HepG2 (cell line): ENCODE measurements around the gene PFN1. TPM values are rescaled to one million over a fixed set of nuclear protein-coding genes. Genes with fewer than 3 reads are reported as not detected.
A peak's percentile ranks its signal among the peaks of the same experiment; 100 is the strongest.

Source experiments
- CBX1 ChIP-seq: IDR thresholded peaks from one replicate; pipeline ENCODE4 v1.6.1; 2016; ENCODE audit warnings: antibody characterized with exemption, low read depth
- EHMT2 ChIP-seq: fragments of 200-600 bp; sonication (generic); IDR thresholded peaks from 2 replicates; pipeline ENCODE4 v1.7.0; 2017; ENCODE audit warnings: antibody characterized with exemption, low read depth, low read length, borderline replicate concordance
- HNRNPH1 ChIP-seq: fragments of 200-400 bp; formaldehyde crosslinking; optimal IDR thresholded peaks from 2 replicates; pipeline ENCODE3; 2017; ENCODE audit warnings: mild to moderate bottlenecking, low read depth, low read length
- MXD4 ChIP-seq: IDR thresholded peaks from 2 replicates; pipeline ENCODE4 v1.6.1; 2016; ENCODE audit warnings: mild to moderate bottlenecking, missing biosample characterization, missing genetic modification reagents
- RFX5 ChIP-seq: IDR thresholded peaks from 2 replicates; pipeline ENCODE4 v1.6.1; 2011; ENCODE audit warnings: low read depth, low read length, improper control_type of control experiment
- SPEN ChIP-seq: sonication (generic); formaldehyde crosslinking; IDR thresholded peaks from 2 replicates; pipeline ENCODE4 v1.5.1; 2020; ENCODE audit warnings: low read depth, mild to moderate bottlenecking, missing genetic modification reagents
- TAF15 ChIP-seq: fragments of 200-400 bp; formaldehyde crosslinking; IDR thresholded peaks from one replicate; pipeline ENCODE4 v1.6.1; 2018; ENCODE audit warnings: mild to moderate bottlenecking, low read depth, low read length; ENCODE audit not compliant: poor library complexity, severe bottlenecking
- ZIK1 ChIP-seq: sonication (generic); formaldehyde crosslinking; IDR thresholded peaks from 2 replicates; pipeline ENCODE4 v1.5.0; 2020; ENCODE audit warnings: mild to moderate bottlenecking, low read depth, missing genetic modification reagents, borderline replicate concordance
- ZNF263 ChIP-seq: sonication (generic); formaldehyde crosslinking; IDR thresholded peaks from 2 replicates; pipeline ENCODE4 v1.4.0; 2020; ENCODE audit warnings: missing genetic modification reagents
- ZNF430 ChIP-seq: sonication (generic); formaldehyde crosslinking; IDR thresholded peaks from 2 replicates; pipeline ENCODE4 v1.9.0; 2021; ENCODE audit warnings: mild to moderate bottlenecking, missing genetic modification reagents
- ZNF44 ChIP-seq: sonication (generic); formaldehyde crosslinking; IDR thresholded peaks from 2 replicates; pipeline ENCODE4 v1.5.1; 2020; ENCODE audit warnings: mild to moderate bottlenecking, missing genetic modification reagents
- ZNF629 ChIP-seq: sonication (generic); formaldehyde crosslinking; conservative IDR thresholded peaks from 2 replicates; pipeline ENCODE4 v1.5.0; 2020; ENCODE audit warnings: missing genetic modification reagents
- ZNF724P ChIP-seq: sonication (generic); formaldehyde crosslinking; IDR thresholded peaks from 2 replicates; pipeline ENCODE4 v1.8.0; 2022; ENCODE audit warnings: missing genetic modification reagents, borderline replicate concordance
- ZNF788 ChIP-seq: sonication (generic); formaldehyde crosslinking; IDR thresholded peaks from 2 replicates; pipeline ENCODE4 v1.5.0; 2020; ENCODE audit warnings: mild to moderate bottlenecking, missing genetic modification reagents, borderline replicate concordance
- polyA plus RNA-seq, 8 experiments: library from polyadenylated mRNA; depleted of rRNA in 3 of 8; stranded (reverse) in 7 of 8; unstranded in 1 of 8; fragments of >200 nt; fragmentation: Illumina TruSeq in 4 of 8; extraction: Trizol in 4 of 8; gene quantifications; 2 replicates each; pipeline versions ENCODE4 v1.2.1 to v1.2.3, GENCODE V29; 2011 to 2016; ENCODE audit warnings: low read depth in 4 of 8, missing spikeins in 1 of 8, mixed read lengths in 1 of 8; ENCODE audit not compliant: insufficient read depth in 1 of 8
- total RNA-seq, 5 experiments: library from RNA; depleted of rRNA; stranded (reverse); fragments of >200 nt; fragmentation: Illumina TruSeq; extraction: Trizol; gene quantifications; 2 replicates each; pipeline ENCODE4 v1.2.3, GENCODE V29; 2016; ENCODE audit warnings: low read depth in 1 of 5
- TF ChIP-seq, protein P1 (sequence below): sonication (generic); formaldehyde crosslinking; IDR thresholded peaks from 2 replicates; pipeline ENCODE4 v1.4.0; 2020; ENCODE audit warnings: missing genetic modification reagents, borderline replicate concordance
- TF ChIP-seq, protein P2 (sequence below): sonication (generic); formaldehyde crosslinking; conservative IDR thresholded peaks from 2 replicates; pipeline ENCODE4 v1.4.0; 2020; ENCODE audit warnings: missing genetic modification reagents
- TF ChIP-seq, protein P3 (sequence below): sonication (generic); formaldehyde crosslinking; IDR thresholded peaks from 2 replicates; pipeline ENCODE4 v1.9.0; 2021; ENCODE audit warnings: mild to moderate bottlenecking, missing genetic modification reagents

Gene PFN1
- total and polyA plus RNA-seq, 2 of the 13 experiments (the other 11 are each of a cell fraction or from before 2014, with no cell fraction given) = 494 to 613 TPM

DNA sequence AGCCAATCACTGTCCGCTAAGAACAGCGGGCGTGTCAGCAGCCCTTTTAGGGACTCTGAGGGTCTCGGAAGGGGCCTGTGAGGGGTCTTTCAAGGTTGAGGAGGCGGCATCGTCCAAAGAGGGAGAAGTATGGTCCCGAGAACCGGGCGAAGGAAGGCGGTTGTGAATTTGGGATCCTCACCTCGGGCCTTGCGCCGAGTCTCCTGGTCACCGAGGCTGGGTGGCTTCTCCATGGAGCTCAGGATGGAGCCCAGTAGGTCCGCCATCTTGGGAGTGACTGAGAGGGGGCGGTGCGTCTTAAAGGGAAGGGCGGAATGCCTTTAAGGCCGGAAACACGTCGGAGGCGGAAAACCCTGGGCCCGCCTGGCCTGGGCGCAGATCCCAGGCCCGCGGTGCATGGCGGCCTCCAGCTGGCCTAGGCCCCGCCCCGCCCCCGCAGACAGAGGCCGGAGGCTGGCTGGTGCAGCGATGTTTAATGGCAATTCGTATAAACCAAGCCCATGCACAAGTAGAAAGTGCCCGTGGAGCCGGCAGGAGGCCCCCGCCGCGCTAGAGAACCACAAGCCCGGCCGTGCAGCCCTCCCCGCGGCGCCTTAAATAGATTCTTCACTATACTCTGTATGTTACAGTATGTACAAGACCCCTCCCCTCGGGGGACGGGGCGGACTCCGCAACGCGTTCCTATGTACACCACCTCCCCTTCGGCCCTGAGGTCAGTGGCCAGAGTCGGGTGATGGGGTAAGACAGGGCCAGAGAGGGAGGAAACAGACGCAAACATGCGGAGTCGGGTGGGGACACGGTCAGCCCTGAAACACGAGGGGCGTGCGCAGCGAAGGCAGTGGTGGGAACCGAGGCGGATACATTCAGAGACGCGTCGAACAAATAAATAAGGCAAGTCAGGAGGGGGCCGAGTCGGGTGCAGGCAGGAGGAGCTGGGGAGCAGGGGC, 19.5 kb upstream of the PFN1 start, which contains the start of gene SPAG7 (continued):
- no peak for TF ChIP-seq TAF15
- peak; percentile 95 for TF ChIP-seq SPEN (CRISPR knock-in tag)
- TF ChIP-seq ZNF263 (CRISPR knock-in tag) = no peak
- no peak; the same call in none of the 2 replicates for TF ChIP-seq ZNF430
- TF ChIP-seq, protein P1, sequence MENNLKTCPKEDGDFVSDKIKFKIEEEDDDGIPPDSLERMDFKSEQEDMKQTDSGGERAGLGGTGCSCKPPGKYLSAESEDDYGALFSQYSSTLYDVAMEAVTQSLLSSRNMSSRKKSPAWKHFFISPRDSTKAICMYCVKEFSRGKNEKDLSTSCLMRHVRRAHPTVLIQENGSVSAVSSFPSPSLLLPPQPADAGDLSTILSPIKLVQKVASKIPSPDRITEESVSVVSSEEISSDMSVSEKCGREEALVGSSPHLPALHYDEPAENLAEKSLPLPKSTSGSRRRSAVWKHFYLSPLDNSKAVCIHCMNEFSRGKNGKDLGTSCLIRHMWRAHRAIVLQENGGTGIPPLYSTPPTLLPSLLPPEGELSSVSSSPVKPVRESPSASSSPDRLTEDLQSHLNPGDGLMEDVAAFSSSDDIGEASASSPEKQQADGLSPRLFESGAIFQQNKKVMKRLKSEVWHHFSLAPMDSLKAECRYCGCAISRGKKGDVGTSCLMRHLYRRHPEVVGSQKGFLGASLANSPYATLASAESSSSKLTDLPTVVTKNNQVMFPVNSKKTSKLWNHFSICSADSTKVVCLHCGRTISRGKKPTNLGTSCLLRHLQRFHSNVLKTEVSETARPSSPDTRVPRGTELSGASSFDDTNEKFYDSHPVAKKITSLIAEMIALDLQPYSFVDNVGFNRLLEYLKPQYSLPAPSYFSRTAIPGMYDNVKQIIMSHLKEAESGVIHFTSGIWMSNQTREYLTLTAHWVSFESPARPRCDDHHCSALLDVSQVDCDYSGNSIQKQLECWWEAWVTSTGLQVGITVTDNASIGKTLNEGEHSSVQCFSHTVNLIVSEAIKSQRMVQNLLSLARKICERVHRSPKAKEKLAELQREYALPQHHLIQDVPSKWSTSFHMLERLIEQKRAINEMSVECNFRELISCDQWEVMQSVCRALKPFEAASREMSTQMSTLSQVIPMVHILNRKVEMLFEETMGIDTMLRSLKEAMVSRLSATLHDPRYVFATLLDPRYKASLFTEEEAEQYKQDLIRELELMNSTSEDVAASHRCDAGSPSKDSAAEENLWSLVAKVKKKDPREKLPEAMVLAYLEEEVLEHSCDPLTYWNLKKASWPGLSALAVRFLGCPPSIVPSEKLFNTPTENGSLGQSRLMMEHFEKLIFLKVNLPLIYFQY = peak; percentile 62
- TF ChIP-seq MXD4 (CRISPR knock-in tag) = no peak
- TF ChIP-seq, protein P2, sequence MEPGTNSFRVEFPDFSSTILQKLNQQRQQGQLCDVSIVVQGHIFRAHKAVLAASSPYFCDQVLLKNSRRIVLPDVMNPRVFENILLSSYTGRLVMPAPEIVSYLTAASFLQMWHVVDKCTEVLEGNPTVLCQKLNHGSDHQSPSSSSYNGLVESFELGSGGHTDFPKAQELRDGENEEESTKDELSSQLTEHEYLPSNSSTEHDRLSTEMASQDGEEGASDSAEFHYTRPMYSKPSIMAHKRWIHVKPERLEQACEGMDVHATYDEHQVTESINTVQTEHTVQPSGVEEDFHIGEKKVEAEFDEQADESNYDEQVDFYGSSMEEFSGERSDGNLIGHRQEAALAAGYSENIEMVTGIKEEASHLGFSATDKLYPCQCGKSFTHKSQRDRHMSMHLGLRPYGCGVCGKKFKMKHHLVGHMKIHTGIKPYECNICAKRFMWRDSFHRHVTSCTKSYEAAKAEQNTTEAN (CRISPR knock-in tag) = no peak
- peak; percentile 65 for TF ChIP-seq HNRNPH1
- TF ChIP-seq ZIK1 (CRISPR knock-in tag) = no peak
- TF ChIP-seq ZNF629 (CRISPR knock-in tag) = no peak
- TF ChIP-seq EHMT2 = no peak
- peak; percentile 13 for TF ChIP-seq CBX1
- no peak for TF ChIP-seq ZNF788
- TF ChIP-seq, protein P3, sequence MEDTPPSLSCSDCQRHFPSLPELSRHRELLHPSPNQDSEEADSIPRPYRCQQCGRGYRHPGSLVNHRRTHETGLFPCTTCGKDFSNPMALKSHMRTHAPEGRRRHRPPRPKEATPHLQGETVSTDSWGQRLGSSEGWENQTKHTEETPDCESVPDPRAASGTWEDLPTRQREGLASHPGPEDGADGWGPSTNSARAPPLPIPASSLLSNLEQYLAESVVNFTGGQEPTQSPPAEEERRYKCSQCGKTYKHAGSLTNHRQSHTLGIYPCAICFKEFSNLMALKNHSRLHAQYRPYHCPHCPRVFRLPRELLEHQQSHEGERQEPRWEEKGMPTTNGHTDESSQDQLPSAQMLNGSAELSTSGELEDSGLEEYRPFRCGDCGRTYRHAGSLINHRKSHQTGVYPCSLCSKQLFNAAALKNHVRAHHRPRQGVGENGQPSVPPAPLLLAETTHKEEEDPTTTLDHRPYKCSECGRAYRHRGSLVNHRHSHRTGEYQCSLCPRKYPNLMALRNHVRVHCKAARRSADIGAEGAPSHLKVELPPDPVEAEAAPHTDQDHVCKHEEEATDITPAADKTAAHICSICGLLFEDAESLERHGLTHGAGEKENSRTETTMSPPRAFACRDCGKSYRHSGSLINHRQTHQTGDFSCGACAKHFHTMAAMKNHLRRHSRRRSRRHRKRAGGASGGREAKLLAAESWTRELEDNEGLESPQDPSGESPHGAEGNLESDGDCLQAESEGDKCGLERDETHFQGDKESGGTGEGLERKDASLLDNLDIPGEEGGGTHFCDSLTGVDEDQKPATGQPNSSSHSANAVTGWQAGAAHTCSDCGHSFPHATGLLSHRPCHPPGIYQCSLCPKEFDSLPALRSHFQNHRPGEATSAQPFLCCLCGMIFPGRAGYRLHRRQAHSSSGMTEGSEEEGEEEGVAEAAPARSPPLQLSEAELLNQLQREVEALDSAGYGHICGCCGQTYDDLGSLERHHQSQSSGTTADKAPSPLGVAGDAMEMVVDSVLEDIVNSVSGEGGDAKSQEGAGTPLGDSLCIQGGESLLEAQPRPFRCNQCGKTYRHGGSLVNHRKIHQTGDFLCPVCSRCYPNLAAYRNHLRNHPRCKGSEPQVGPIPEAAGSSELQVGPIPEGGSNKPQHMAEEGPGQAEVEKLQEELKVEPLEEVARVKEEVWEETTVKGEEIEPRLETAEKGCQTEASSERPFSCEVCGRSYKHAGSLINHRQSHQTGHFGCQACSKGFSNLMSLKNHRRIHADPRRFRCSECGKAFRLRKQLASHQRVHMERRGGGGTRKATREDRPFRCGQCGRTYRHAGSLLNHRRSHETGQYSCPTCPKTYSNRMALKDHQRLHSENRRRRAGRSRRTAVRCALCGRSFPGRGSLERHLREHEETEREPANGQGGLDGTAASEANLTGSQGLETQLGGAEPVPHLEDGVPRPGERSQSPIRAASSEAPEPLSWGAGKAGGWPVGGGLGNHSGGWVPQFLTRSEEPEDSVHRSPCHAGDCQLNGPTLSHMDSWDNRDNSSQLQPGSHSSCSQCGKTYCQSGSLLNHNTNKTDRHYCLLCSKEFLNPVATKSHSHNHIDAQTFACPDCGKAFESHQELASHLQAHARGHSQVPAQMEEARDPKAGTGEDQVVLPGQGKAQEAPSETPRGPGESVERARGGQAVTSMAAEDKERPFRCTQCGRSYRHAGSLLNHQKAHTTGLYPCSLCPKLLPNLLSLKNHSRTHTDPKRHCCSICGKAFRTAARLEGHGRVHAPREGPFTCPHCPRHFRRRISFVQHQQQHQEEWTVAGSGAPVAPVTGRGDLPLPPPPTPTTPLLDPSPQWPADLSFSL (CRISPR knock-in tag) = no peak
- no peak for TF ChIP-seq ZNF724P (CRISPR knock-in tag)
- no peak for TF ChIP-seq ZNF44
- TF ChIP-seq RFX5 = no peak
